ENCODE results near the gene ACSBG1.

DNA sequence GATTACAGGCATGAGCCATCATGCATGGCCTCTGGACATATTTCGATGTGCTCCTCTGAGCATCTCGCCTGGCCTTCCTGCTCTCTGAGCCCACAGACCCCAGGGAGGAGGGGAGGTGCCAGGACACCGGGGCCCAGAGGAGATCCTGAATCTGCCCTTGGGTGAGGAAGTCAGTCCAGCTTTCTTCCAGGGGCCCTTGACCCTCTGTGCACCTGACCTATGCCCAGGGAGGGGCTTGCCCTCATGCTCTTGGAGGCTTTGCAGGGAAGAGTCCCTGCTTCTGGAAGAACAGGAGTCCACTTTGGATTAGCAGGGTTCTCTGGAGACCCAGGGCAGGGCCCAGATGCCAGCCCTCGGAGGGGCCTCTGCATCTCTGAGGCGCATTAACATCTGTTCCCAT is 1.4 kb downstream of the ACSBG1 start:
- TF ChIP-seq, protein P1, sequence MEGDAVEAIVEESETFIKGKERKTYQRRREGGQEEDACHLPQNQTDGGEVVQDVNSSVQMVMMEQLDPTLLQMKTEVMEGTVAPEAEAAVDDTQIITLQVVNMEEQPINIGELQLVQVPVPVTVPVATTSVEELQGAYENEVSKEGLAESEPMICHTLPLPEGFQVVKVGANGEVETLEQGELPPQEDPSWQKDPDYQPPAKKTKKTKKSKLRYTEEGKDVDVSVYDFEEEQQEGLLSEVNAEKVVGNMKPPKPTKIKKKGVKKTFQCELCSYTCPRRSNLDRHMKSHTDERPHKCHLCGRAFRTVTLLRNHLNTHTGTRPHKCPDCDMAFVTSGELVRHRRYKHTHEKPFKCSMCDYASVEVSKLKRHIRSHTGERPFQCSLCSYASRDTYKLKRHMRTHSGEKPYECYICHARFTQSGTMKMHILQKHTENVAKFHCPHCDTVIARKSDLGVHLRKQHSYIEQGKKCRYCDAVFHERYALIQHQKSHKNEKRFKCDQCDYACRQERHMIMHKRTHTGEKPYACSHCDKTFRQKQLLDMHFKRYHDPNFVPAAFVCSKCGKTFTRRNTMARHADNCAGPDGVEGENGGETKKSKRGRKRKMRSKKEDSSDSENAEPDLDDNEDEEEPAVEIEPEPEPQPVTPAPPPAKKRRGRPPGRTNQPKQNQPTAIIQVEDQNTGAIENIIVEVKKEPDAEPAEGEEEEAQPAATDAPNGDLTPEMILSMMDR (IDR thresholded peaks at IDR 0.05; ENCODE audit: borderline replicate concordance, extremely low read depth, low read length, poor library complexity, severe bottlenecking) = no peak
- TF ChIP-seq EZH2 (IDR thresholded peaks at IDR 0.05; ENCODE audit: borderline replicate concordance, low read depth, low read length, severe bottlenecking) = no peak

Data from DND-41 (cell line).